Upper lobe of left lung (tissue), 6 donors: ENCODE measurements around the gene TBCD. TPM values are rescaled to one million over a fixed set of nuclear protein-coding genes. Genes with fewer than 3 reads are reported as not detected.

Experiments used
- ATAC-seq, 2 donors: fragments of 200-7000 bp; cut with Tn5 transposase; one replicate each; pipeline ENCODE4 v1.9.1; 2022; ENCODE audit warnings: mild to moderate bottlenecking in 2 of 2, moderate library complexity in 2 of 2; ENCODE audit not compliant: low FRiP score in 2 of 2
- DNase-seq, 2 donors: peaks; one replicate each; pipeline ENCODE4 v3.0.0-alpha.2; 2019 to 2020
- H3K27ac ChIP-seq, 4 donors: fragments of 200-600 bp; sonication (generic); one replicate each; pipeline ENCODE4 v1.5.1; 2016 to 2019
- H3K27me3 ChIP-seq, 4 donors: fragments of 200-600 bp; sonication (generic); one replicate each; pipeline ENCODE4 v1.5.1; 2017 to 2019
- H3K36me3 ChIP-seq, 4 donors: fragments of 200-600 bp; sonication (generic); one replicate each; pipeline ENCODE4 v1.5.1; 2016 to 2019
- H3K4me1 ChIP-seq, 4 donors: fragments of 200-600 bp; sonication (generic); one replicate each; pipeline ENCODE4 v1.5.1; 2018 to 2019
- H3K4me3 ChIP-seq, 4 donors: fragments of 200-600 bp; sonication (generic); one replicate each; pipeline ENCODE4 v1.5.1; 2017 to 2019; ENCODE audit warnings: mild to moderate bottlenecking in 2 of 4, moderate library complexity in 1 of 4
- H3K9me3 ChIP-seq, 4 donors: fragments of 200-600 bp; sonication (generic); one replicate each; pipeline ENCODE4 v1.5.1; 2018 to 2019
- EP300 ChIP-seq, 4 donors: sonication (generic); formaldehyde crosslinking; IDR thresholded peaks; one replicate each; pipeline ENCODE4 v1.5.1; 2017; ENCODE audit warnings: antibody characterized with exemption in 4 of 4, control low read depth in 2 of 4
- POLR2A ChIP-seq, 4 donors: fragments of 450-650 bp; IDR thresholded peaks; one replicate each; pipeline ENCODE4 v1.5.1; 2016 to 2017; ENCODE audit warnings: antibody characterized with exemption in 4 of 4, mild to moderate bottlenecking in 2 of 4
- POLR2AphosphoS5 ChIP-seq, 2 donors: sonication (generic); formaldehyde crosslinking; IDR thresholded peaks; one replicate each; pipeline ENCODE4 v1.5.1; 2017; ENCODE audit warnings: antibody characterized with exemption in 2 of 2
- WGBS, 2 donors: methylation state at CpG; one replicate each; pipeline ENCODE4 v1.1.5; 2017 to 2018; 5-methylcytosine and 5-hydroxymethylcytosine counted together
- total RNA-seq, 6 donors: library from RNA; depleted of rRNA in 4 of 6; stranded (reverse); fragments of >200 nt in 4 of 6; gene quantifications; one replicate each; pipeline versions ENCODE4 v1.1.0 to v1.2.1, GENCODE V29; 2016 to 2021
- TF ChIP-seq, protein P1 (sequence below), 6 experiments: fragments of 450-650 bp in 4 of 6; fragments of 200-600 bp in 2 of 6; sonication (generic) in 2 of 6; IDR thresholded peaks; one replicate each; pipeline ENCODE4 v1.5.1; 2016 to 2019; ENCODE audit warnings: antibody characterized with exemption in 6 of 6
- donor health status: DM: no; HTN: no; CAD: no; lungs with moderate emphysema.
- donor health status: DM: no; HTN: yes; CAD: no; lungs with severe emphysema.

The TBCD gene
- total RNA-seq, 6 donors from 2014 or later: 71.3 to 262 (median 104) TPM

DNA sequence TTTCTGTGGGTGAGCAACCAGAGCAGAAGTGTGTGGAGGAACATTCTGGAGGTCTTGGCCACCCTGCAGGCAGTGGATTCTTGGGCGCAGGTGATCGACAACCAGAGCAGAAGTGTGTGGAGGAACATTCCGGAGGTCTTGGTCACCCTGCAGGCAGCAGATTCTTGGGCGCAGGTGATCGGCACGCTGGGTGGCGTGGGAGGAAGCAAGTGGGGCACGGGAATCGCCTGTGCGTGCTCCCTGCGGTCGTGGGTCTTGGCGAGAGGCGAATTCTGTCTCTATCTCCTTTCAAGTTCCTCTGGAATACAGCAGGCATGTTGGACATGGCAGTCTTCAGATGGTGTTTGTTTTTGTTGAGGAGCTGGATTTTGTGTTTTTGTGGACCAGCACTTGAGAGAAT is 118.7 kb downstream of the TBCD start:
- H3K4me3 ChIP-seq: no peak overlapping the region
- H3K27ac ChIP-seq: no peak overlapping the region
- H3K9me3 ChIP-seq: no peaks in the 10 kb centered on the region
- no peaks in the 10 kb centered on the region for H3K27me3 ChIP-seq
- DNase-seq: no peak
- H3K36me3 ChIP-seq: peaks cover 0 to 29% (median 15%) of the 10 kb centered on the region in 4 donors
- TF ChIP-seq, protein P1, sequence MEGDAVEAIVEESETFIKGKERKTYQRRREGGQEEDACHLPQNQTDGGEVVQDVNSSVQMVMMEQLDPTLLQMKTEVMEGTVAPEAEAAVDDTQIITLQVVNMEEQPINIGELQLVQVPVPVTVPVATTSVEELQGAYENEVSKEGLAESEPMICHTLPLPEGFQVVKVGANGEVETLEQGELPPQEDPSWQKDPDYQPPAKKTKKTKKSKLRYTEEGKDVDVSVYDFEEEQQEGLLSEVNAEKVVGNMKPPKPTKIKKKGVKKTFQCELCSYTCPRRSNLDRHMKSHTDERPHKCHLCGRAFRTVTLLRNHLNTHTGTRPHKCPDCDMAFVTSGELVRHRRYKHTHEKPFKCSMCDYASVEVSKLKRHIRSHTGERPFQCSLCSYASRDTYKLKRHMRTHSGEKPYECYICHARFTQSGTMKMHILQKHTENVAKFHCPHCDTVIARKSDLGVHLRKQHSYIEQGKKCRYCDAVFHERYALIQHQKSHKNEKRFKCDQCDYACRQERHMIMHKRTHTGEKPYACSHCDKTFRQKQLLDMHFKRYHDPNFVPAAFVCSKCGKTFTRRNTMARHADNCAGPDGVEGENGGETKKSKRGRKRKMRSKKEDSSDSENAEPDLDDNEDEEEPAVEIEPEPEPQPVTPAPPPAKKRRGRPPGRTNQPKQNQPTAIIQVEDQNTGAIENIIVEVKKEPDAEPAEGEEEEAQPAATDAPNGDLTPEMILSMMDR (IDR thresholded peaks at IDR 0.05): no peak
- ATAC-seq: no peak
- peaks cover 1 to 14% (median 12%) of the 10 kb centered on the region in 4 donors for H3K4me1 ChIP-seq
- 95% methylated on average over 14 of the region's 14 CpGs for WGBS, 2 donors

GRCh38 chr17:82871056-82871775 is 119.4 kb downstream of the TBCD start:
- Histone ChIP-seq H3K27ac (peak overlapping the region in 1 of 4 donors; percentile 9), H3K4me1 (peaks cover 8 to 21% (median 18%) of the 10 kb centered on the region in 4 donors)
- no peak for TF ChIP-seq EP300 (IDR thresholded peaks at IDR 0.05)

DNA sequence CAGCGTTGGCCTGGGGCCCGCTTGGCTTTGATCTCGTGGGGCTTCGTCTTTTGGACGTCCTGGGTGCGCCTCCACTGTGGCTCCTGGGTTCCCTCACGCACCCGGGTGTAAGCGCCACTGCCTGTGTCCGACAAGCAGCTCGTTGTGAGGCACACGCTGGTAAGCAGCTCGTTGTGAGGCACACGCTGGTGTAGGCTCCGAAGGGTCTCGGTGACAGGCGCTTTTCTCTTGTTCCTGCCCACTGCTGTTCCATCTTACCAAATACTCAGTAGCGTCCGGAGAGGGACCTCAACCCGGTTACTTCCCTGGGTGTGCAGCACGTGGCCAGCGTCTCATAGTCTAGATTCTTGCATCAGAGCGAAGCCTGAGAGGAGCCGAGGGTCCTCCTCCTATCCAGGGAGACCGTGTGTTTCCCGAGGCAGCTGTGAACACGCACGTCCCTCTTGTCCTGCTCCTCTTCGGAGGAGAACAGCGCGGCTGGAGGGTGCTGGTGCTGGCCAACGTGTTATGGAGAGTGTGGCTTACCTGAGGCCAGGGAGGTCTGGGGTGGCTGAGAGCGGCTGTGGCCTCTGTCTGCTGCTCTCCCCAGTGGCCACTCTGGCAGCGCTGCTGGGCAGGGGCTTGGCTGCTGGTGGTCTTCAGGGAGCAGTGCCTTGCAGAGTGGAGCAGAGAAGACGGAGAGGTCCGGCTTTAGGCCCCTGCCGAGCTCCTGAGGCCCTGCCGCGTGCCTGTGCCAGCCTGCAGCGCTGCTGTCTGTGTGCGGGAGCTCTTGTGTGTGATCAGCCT is 120.1 kb downstream of the TBCD start:
- TF ChIP-seq POLR2A (IDR thresholded peaks at IDR 0.05): no peak
- WGBS, 2 donors: 88 to 94% methylated on average over 39 to 41 of the region's 41 CpGs
- Histone ChIP-seq H3K4me1 (peaks cover 15 to 29% (median 25%) of the 10 kb centered on the region in 4 donors), H3K27me3 (no peaks in the 10 kb centered on the region), H3K9me3 (no peaks in the 10 kb centered on the region), H3K36me3 (peaks cover 0 to 29% (median 15%) of the 10 kb centered on the region in 4 donors), H3K4me3 (no peak overlapping the region), H3K27ac (peak overlapping the region in 1 of 4 donors; percentile 9)
- ATAC-seq (no peak), DNase-seq (no peak)

More at GRCh38 chr17:82871056-82871775, 119.4 kb downstream of the TBCD start:
- Histone ChIP-seq H3K36me3 (peaks cover 0 to 29% (median 15%) of the 10 kb centered on the region in 4 donors), H3K4me3 (no peak overlapping the region), H3K27me3 (no peaks in the 10 kb centered on the region), H3K9me3 (no peaks in the 10 kb centered on the region)
- DNase-seq (no peak), ATAC-seq (no peak)
- 88 to 93% methylated on average over 16 to 31 of the region's 31 CpGs for WGBS, 2 donors

DNA sequence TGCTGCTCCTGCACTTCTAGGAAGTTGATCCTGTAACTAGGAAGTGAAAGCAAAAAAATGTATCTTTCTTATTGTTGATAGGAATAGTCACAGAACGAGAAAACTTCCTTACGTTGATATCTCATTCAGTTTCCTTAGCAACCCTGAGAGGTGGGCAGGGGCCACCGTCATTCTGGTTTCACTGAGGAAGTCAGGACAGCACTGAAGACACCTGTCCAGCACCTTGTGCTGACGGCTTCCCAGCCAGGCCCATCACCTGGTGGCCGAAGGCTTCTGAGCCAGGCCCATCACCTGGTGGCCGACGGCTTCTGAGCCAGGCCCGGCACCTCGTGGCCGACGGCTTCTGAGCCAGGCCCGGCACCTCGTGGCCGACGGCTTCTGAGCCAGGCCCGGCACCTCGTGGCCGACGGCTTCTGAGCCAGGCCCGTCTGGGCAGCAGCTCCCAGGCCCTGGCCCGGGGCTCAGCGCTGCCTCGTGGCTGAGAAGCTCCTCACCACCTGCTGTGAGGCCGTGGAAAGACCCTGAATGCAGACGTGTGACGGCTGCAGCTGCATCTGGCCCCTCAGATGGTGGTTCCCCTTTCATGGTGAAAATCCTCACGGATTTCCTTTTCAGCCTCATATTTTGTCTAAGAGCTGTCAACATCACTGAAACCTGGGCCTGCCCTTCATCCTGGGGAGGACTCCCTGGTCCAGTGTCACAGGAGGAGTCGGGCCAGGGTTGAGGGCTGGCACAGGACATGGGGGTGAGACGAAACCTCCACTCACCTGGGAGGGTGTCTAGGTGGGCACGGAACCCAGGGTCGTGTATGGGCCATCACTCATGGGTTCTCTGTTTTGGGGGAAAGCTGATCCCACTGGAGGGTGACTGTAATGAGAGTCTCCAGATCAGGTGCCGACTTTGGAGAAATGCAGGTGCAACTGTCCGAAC is 121.0 kb downstream of the TBCD start:
- ATAC-seq: no peak
- 86 to 95% methylated on average over 13 to 17 of the region's 33 CpGs for WGBS, 2 donors
- H3K27ac ChIP-seq: no peak overlapping the region
- H3K36me3 ChIP-seq: peaks cover 0 to 29% (median 15%) of the 10 kb centered on the region in 4 donors
- TF ChIP-seq EP300 (IDR thresholded peaks at IDR 0.05): no peak
- no peak for TF ChIP-seq POLR2A (IDR thresholded peaks at IDR 0.05)
- TF ChIP-seq, protein P1 (IDR thresholded peaks at IDR 0.05): no peak
- TF ChIP-seq POLR2AphosphoS5 (IDR thresholded peaks at IDR 0.05): no peak
- DNase-seq: no peak
- no peaks in the 10 kb centered on the region for H3K9me3 ChIP-seq
- peaks cover 21 to 38% (median 34%) of the 10 kb centered on the region in 4 donors for H3K4me1 ChIP-seq
- no peak overlapping the region for H3K4me3 ChIP-seq
- H3K27me3 ChIP-seq: no peaks in the 10 kb centered on the region

DNA sequence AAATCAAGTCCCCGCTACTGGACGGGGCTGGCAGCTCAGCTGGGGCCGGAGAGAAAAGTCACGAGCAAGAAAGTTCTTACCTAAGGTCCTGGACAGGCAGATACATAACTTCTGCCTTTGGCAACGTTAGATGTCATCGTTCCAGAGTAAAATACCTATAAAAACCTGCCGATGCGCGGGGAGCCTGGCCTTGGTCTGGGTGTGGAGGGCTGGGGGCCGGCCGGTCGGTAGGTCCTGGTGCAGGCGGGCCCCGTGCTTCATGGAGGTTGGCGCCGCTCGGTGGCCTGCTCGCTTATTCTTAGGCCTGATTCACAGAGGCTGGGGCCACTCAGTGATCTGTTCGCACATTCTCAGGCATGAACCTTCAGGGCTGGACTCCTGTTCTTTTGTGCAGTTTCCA is 121.7 kb downstream of the TBCD start:
- no peaks in the 10 kb centered on the region for H3K9me3 ChIP-seq
- 95 to 98% methylated on average over 18 to 19 of the region's 19 CpGs for WGBS, 2 donors
- no peak for TF ChIP-seq POLR2AphosphoS5 (IDR thresholded peaks at IDR 0.05)
- no peaks in the 10 kb centered on the region for H3K27me3 ChIP-seq
- H3K4me3 ChIP-seq: no peak overlapping the region
- DNase-seq (no peak), ATAC-seq (no peak)
- peaks cover 24 to 43% (median 40%) of the 10 kb centered on the region in 4 donors for H3K4me1 ChIP-seq
- no peak overlapping the region for H3K27ac ChIP-seq
- H3K36me3 ChIP-seq: peaks cover 0 to 29% (median 15%) of the 10 kb centered on the region in 4 donors
